NCI-H82 treated with DMSO at 0.1 percent for 48 hours (cell line): ENCODE measurements around the gene MRPS30.
"Not testable (repeated sequence)": the region's sequence is repeated elsewhere in the genome, so short reads cannot be mapped to it uniquely, and the experiment has no call there.

Experiments used
- DNase-seq: peaks from one replicate; lab custom pipeline; 2025; ENCODE audit not compliant: unreplicated experiment; lab: John Stamatoyannopoulos, UW

MRPS30 gene

DNA sequence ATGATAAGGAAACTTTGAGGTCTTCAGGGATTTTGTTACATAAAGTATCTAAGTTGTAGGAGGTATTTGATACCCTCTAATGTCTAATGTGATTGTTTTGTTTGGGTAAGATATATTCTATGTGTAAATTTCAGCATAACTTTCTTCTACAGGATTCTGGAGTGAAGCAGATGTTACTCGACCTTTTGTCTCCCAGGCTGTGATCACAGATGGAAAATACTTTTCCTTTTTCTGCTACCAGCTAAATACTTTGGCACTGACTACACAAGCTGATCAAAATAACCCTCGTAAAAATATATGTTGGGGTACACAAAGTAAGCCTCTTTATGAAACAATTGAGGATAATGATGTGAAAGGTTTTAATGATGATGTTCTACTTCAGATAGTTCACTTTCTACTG is 6.0 kb downstream of the MRPS30 start:
- DNase-seq: no peak

DNA sequence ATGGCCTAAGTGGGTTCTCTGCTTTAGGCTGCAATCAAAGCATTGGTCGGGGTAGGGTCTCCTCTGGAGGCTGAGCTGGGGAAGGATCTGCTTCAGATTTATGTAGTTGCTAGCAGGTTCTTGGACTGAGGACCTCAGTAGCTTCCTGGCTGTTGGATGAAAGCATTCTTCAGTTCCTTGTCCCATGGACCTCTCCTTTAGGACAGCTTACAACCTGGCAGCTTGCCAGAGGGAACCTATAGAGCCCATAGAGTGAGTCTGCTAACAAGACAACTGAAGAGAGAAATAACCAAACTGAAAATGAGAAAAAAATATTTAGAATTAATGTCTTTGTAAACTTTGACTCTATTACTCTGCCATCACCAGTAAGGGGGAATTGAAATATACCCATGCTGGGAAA is 12.4 kb downstream of the MRPS30 start:
- DNase-seq: no peak

DNA sequence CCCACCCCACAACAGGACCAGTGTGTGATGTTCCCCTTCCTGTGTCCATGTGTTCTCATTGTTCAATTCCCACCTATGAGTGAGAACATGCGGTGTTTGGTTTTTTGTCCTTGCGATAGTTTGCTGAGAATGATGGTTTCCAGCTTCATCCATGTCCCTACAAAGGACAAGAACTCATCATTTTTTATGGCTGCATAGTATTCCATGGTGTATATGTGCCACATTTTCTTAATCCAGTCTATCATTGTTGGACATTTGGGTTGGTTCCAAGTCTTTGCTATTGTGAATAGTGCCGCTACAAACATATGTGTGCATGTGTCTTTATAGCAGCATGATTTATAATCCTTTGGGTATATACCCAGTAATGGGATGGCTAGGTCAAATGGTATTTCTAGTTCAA is 15.9 kb downstream of the MRPS30 start:
- DNase-seq: not testable (repeated sequence)

DNA sequence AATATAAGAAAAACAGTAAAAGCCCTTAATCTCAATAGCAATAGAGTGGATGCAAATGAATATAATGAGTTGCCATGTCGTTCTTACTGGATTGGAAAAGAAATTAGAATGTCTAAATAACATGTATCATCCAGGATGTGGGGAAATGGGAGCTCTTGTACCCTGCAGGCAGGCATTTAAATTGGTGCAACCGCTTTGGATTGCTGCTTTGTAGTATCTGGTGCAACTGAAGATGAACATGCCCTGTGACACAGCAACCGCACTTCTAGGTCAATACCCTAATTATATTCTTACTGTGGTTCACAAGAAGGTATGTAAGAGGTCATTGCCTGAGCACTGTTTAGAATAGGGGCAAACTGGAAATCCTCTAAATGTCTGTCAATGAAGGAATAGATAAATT is 18.9 kb downstream of the MRPS30 start:
- no peak for DNase-seq

DNA sequence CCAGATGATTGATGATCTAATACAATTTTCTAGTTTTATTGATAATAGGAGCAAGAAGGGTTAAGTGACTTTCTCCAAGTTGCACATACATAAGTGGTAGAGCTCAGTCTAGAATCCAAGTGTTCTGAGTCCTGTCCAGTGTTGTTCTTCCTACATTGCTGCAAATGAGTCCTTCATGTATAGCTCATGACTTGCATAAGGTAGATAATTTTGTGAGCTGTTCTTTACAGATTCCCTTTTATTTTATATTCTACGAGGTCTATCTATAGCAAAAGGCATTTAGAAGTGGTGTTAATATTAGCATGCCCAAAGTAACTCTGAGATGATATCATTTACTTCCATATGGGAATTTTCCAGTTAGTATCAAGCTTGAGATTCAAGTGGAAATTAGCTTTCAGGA is 20.0 kb downstream of the MRPS30 start:
- DNase-seq: no peak

DNA sequence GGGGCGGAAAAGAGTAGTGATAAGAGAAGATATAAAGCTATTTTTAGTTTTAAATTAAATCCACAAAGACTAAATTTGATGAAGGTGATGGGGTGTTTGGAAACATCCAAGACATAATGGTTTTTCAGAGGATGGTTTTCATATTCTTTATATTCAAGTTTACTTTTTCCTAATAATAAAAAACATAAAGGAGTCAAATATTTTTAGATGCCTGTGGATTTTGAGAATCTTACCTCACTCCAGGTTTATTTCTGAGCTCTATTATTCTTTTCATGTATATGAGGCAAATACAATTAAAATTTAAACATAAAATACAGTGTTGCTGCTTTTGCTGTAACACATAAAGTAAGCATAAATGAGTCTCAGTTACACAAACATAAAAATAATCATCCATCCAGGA is 22.2 kb downstream of the MRPS30 start:
- DNase-seq: no peak

DNA sequence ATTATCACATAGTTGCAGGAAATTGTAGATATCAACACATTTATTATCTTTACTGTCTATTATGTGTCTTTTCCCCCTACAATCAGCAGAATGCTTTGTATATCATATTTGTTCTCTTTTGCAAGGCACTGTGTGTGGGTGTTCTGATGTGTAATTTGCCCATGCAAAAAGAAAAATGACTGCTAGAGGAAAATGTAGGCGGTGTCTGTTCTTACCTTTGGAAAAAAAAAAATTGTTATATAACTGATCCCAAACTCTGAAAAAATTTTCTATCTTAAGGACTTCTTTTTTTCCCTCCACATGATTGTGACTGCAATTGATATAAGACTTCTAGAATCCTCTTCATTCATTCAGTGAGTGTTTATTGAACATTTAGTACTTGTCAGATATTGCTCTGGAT is 24.5 kb downstream of the MRPS30 start:
- DNase-seq: no peak

DNA sequence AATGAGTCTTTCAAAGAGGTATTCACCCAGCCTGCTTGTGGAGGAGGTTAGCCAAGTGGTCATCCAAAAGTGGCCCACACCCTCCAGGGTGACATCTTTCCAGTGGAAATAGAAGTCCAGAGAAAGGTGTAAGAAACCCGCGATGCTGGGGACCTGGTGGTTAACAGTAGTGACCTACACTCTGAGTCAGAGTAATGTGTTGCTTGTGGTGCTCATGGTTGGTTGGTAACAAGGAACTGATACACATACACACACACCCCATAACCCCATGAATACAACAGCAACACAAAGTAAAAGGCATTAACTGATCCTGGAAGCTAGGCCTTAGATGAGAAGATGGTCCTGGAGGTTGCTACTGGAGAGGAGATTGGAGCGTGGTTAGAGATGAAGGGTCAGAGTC is 26.9 kb downstream of the MRPS30 start:
- no peak for DNase-seq

DNA sequence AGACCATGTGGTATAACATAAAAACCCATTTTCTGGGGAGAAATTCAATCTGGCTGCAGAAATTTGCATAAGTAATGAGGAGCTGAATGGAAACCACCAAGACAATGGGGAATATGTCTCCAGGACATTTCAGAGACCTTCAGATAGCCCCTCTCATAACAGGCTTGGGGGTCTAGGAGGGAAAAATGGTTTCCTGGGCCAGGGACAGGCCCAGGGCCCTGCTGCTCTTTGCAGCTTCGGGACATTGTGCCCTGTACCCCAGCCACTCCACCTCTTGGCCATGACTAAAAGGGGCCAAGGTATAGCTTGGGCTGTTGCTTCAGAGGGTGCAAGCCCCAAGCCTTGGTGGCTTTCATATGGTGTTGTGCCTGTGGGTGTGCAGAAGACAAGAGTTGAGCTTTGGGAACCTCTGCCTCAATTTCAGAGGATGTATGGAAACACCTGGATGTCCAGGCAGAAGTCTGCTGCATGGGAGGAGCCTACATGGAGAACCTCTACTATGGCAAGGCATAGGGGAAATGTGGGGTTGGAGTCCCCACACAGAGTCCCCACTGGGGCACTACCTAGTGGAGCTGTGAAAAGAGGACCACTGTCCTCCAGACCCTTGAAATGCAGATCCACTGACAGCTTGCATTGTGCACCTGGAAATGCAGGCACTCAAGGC is 30.4 kb downstream of the MRPS30 start:
- no peak for DNase-seq

DNA sequence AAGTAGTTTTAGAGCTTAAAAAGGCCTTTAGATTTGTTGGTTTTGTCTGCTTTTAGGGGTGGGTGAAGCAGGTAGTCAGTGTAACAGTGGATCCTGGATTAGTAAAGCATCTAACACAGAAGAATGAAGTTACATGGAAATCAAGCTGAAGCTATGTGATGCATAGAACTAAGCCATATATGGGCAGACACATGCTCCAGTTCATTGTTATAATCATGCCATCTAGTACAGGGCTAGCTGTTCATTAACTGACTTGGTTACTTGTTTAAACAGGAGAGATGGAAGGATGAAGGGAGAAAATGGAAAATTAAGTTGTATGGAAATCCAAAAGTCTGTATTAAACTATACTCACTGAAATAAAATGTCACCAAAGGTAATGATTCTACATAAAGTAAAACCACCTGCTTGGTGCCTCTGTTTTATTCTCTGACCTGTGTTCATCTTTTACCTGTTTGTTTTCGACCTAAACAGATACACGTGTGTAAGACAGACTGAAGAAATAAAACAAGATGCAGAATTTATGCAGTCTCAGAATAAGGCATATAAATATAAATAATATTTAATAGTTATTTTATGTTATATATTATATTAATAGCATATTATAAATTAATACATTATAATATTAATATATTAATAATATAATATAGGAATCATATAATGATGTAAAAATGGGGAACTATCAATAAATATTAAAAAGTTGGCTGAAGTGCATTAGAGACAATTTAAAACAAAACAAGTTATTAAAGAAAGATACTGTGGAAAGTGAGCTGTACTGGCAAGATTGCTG is 33.9 kb downstream of the MRPS30 start:
- no peak for DNase-seq

DNA sequence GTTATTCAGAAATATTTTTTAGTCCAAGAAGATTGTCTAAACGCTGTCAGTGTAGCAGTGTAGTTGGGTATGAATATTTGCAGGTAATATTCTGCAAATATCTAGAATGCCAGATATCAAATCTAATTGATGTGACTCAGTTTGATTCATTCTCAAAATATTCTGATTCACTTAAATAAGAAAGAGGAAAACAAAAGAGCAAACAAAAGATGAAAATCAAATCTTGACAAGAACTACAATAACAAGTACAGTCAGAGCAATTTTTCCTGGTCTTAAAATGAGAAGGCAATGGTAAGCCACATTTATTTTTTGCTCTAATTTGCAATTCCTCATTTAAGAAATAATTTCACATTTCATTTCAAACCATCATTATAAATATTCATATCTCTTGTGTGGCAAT is 36.0 kb downstream of the MRPS30 start:
- DNase-seq: no peak

DNA sequence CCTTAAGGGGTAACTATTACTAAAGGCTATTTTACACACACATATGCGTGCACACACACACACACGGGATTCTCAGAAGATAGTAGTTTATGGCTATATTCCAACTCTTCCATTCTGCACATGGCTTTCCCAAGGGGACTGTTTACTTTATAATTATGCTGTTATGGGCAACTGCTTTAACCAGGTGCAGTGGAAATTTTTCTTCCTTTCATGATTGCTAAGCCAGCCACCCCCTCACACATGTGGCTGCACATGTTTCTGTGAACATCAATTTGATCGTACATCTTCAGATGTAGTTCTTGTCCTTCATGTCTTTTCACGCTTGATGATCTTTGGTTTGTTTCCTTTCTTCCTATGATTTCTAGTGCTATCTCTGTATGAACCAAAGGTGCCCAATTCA is 37.0 kb downstream of the MRPS30 start:
- DNase-seq: no peak

DNA sequence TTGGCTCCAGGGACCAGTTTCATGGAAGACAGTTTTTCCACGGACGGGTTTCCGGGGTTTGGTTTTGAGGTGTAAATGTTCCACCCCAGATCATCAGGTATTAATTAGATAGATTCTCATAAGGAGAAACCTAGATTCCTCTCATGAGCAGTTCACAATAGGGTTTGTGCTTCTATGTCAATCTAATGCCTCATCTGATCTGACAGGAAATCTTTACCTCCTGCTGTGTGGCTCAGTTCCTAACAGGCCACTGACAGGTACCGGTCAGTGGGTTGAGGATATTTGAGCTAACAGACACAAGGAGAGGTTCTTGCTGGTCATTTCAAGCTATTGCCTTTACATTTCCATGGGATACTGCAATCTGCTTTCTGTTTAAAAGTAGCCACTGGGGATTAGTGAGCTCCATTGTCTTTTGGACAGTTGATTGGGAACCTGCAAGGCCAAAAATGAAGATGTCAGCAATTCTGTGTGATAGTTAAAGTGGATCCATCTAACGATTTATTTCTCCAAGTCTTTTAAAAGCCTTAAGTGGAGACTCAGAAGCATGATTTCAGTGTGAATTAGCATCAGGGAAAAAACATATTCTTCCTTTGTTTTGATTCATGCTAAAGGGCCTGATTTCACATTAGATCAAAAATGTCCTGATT is 38.6 kb downstream of the MRPS30 start:
- DNase-seq: no peak

DNA sequence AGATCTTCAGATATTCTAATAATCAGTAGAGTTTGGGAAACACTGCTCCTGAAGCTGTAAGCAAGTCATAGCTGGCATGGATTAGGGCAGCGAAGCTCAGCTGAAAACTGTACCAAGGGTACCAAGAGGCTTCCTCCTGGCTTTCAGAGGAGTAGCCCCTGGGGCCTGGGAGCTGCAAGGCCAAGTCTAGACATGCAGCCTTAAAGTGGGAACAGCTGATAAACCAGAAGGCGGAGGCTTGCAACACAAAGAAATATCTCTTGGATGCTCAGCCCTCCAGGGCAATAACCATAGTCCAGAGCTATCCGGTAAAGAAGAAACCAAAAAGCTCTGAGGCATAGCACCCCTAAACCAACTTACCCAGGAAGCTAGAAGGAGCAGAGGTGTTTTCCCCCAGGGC is 51.5 kb downstream of the MRPS30 start:
- DNase-seq: no peak

DNA sequence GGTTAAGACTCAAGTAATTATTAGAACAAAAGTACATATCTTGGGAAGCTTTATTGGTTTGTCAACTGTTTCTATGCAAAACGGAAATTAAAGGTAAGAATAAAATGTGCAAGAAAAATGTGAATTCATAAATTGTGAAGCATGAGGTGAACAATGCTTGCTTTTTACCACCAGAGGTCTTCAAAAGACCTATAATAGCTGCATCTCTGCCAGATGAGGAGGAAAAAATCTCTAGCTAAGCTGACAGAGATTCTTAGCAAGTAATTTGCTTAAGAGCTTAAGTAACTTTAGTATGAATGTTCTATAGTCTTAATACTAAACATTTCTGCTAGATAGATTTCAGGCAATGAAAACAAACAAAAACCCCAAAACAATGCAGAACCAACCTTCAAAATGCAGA is 54.1 kb downstream of the MRPS30 start:
- DNase-seq: peak; percentile 27
